SU-DHL-6 (cell line): ENCODE measurements around the gene SCN4B.

Experiments
- CTCF ChIP-seq: fragments of 200-600 bp; sonication (generic); IDR thresholded peaks from one replicate; pipeline ENCODE4 v1.5.1; 2017; ENCODE audit warnings: antibody characterized with exemption, mild to moderate bottlenecking, low read length, moderate library complexity; ENCODE audit not compliant: insufficient read depth, poor library complexity, severe bottlenecking
- EZH2phosphoT487 ChIP-seq: fragments of 200-600 bp; sonication (generic), shearing (Covaris generic); conservative IDR thresholded peaks from 2 replicates; pipeline ENCODE4 v1.6.1; 2018; ENCODE audit warnings: mild to moderate bottlenecking, antibody characterized with exemption, low read length, moderate library complexity, mixed read lengths

GRCh38 chr11:118104491-118104890 is 48.1 kb downstream of the SCN4B start:
- TF ChIP-seq CTCF (no peak), EZH2phosphoT487 (no peak)
